GM10847 (cell line): Measurements from ENCODE around the gene BRF1.

Experiments used
- POLR2A ChIP-seq: IDR thresholded peaks from 2 replicates; pipeline ENCODE4 v1.6.1; 2011; ENCODE audit not compliant: insufficient read length; ENCODE audit errors: extremely low read depth

The BRF1 gene

GRCh38 chr14:105168496-105168978 is 132.3 kb downstream of the BRF1 start, which contains the start of gene JAG2:
JAG2 (minus strand) TSS chr14:105168776; CDS start chr14:105168420, 356 bp downstream.
- no peak for TF ChIP-seq POLR2A

DNA sequence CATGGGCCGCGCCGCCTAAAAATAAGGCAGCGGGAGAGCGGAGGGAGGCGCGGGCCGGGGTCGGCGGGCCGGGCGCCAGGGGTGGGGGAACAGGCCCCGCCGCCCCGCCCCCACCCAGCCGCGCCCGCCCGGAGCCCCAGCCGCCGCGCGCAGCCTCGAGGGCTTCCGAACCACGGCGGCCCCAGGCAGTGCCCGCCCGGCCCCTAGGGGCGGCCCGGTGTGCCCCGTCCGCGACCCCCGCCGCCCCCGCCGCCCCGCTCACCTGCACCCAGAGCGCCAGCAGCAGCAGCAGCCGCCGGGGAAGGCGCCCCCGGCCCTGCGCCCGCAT is 132.7 kb downstream of the BRF1 start:
- TF ChIP-seq POLR2A: no peak

- no peak for TF ChIP-seq POLR2A
Measured at GRCh38 chr14:105167303-105168092, 133.3 kb downstream of the BRF1 start.

DNA sequence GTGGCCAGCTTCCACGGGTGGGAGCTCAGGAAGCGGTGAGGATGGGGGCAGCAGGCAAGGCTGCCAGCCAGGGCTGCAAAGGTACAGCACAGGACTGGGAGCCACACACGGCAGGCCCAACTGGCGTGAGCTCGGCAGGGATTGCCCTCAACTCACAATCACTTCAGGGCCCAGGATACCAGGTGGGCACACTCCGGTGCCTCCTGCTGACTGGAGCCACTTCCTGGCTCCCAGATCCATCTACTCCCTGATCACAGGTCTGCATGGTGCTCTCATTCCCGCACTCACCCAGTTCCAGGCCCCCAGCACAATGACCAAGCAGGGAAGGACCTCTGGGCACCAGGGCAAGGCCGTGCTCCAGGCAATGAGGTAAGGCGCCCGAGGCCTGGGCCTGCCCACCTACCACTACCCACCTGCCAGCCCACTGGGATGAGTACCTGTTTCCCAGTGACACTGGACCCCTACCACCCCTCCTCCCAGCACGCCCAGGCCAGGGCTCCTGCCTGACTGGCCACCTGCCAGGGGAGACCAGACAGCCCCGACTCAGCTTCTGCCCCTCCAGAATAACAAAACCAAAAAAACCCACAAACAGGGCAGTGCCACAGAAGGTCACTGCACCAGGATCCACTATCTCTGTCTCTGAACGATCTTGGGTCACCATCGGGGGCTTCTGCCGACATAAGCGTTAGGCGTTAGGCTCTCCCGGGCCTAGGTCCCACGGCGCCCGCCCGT is 134.1 kb downstream of the BRF1 start:
- no peak for TF ChIP-seq POLR2A

DNA sequence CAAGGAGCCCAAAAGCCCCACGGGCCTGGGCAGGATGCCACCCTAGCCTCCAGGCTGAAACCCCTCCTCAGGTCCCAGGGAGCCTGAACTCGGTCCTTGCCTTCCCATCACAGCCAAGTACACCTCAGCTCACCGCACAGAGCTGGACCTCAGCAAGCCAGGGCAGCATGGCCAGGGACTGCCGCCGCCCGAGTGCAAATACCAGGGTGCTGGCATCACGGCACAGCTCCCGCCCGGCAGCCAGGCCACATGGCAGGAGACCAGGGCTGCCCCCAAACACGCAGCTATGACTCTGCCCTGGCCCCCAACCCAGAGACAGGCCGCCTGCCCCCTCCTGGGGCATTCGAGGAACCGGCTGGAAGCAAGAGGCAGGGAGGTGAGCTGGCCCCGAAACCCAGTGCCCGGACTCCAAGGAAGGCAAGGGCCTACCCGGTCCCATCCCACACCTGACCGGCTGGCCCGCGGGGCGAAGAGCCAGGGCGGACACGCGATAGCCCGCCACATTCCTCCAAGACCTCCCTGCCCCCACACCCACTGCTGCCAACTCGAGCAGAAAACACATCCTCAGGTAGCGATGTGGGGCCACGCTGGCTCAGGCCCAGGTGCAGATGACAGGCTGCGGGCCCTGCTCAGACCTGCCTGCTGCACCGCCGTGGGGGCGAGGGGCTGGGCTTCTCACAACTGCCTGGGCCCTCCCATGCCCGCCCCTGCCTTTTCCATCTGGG is 134.9 kb downstream of the BRF1 start:
- no peak for TF ChIP-seq POLR2A

GRCh38 chr14:105165134-105165704 is 135.6 kb downstream of the BRF1 start:
- TF ChIP-seq POLR2A: no peak

DNA sequence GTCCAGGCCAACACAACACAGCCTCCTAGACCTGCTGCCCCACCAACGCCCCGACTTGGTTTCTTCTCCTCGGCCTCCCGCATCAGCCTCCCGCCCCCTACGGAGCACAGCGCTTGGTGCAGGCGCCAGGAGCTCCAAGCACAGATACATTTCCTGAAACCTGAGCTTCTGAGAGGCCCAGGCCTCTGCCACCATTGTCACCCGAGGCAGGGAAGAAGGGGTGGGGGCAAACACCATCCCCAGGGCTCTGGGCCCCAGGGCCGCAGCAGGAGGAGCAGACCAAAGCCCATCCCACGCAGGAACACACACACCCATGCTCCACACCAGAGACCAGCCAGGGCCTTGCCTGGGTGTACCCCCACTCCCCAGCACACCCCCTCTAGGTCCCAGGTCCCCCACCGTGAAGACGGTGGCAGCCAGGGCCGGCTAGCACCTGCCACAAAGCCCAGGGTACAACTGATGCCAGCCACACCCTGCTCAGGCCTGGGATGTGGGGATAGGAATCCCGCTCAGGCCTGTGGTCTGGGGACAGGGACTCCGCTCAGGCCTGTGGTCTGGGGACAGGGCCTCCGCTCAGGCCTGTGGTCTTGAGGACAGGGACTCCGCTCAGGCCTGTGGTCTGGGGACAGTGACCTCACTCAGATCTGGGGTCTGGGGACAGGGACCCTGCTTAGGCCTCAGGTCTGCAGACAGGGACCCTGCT is 137.6 kb downstream of the BRF1 start:
- no peak for TF ChIP-seq POLR2A

GRCh38 chr14:105162669-105162979 is 138.2 kb downstream of the BRF1 start:
- no peak for TF ChIP-seq POLR2A

DNA sequence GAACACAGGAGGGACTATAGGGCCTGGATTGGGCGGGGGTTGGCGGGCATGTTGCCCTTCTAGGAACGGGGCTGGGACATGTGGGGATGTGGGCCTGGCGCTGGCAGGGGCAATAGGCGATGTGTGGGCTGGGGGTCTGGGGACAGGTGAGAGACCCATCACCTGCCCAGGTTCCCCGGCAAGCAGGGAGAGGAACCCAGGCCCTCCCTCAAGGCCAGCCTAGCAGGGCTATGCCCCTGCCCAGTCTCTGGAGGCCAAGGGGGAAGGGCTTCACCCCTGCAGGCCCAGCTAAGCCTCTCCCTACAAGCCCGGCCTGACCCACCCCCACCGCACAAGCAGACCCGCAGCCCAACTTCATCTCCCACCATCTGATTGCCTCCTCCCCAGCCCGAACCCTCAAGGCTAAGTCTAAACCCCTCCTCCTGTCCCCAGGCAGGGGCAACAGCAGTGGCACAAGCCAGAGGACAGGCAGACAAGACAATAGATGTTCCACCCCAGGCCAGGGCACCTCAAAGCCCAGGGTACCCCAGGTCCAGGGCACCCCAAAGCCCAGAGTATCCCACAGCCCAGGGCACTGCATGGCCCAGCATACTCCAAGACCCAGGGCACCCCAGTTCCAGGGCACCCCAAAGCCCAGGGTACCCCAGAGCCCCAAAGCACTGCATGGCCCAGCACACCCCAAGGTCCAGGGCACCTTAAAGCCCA is 138.7 kb downstream of the BRF1 start:
- no peak for TF ChIP-seq POLR2A

GRCh38 chr14:105161309-105161708 is 139.5 kb downstream of the BRF1 start:
- no peak for TF ChIP-seq POLR2A

- no peak for TF ChIP-seq POLR2A
Measured at GRCh38 chr14:105160776-105161175, 140.0 kb downstream of the BRF1 start.

GRCh38 chr14:105159344-105159743 is 141.5 kb downstream of the BRF1 start:
- no peak for TF ChIP-seq POLR2A
